GM18519 (cell line): ENCODE data around the gene NAP1L5.

Experiments
- ATAC-seq: cut with Tn5 transposase; IDR thresholded peaks from one replicate; pipeline ENCODE4 v1.9.1; 2021; ENCODE audit warnings: mild to moderate bottlenecking, moderate library complexity; ENCODE audit not compliant: unreplicated experiment, low FRiP score

Gene NAP1L5

GRCh38 chr4:88672987-88673386, 24.6 kb downstream of the NAP1L5 start:
- no peak for ATAC-seq

- no peak for ATAC-seq
Observed at GRCh38 chr4:88661739-88662138, 35.9 kb downstream of the NAP1L5 start.

GRCh38 chr4:88660446-88661294, 37.0 kb downstream of the NAP1L5 start:
- no peak for ATAC-seq

- ATAC-seq: no peak
Observed at GRCh38 chr4:88659890-88660208, 37.8 kb downstream of the NAP1L5 start.

GRCh38 chr4:88659055-88659889, 38.4 kb downstream of the NAP1L5 start:
- peak; percentile 88 for ATAC-seq

- no peak for ATAC-seq
Observed at GRCh38 chr4:88655226-88655625, 42.4 kb downstream of the NAP1L5 start.

GRCh38 chr4:88653371-88653946, 44.2 kb downstream of the NAP1L5 start:
- ATAC-seq: no peak

GRCh38 chr4:88649716-88650115, 47.9 kb downstream of the NAP1L5 start:
- ATAC-seq: no peak

- no peak for ATAC-seq
Observed at GRCh38 chr4:88646528-88647280, 50.9 kb downstream of the NAP1L5 start.

GRCh38 chr4:88645994-88646393, 51.6 kb downstream of the NAP1L5 start:
- ATAC-seq: no peak
